Activated naive CD4-positive, alpha-beta T cell (primary cell): ENCODE data around the gene KDM4B.

Source experiments
- DNase-seq, 4 experiments: peaks; one replicate each; lab custom pipeline; 2025; lab: John Stamatoyannopoulos, UW

The KDM4B gene

DNA sequence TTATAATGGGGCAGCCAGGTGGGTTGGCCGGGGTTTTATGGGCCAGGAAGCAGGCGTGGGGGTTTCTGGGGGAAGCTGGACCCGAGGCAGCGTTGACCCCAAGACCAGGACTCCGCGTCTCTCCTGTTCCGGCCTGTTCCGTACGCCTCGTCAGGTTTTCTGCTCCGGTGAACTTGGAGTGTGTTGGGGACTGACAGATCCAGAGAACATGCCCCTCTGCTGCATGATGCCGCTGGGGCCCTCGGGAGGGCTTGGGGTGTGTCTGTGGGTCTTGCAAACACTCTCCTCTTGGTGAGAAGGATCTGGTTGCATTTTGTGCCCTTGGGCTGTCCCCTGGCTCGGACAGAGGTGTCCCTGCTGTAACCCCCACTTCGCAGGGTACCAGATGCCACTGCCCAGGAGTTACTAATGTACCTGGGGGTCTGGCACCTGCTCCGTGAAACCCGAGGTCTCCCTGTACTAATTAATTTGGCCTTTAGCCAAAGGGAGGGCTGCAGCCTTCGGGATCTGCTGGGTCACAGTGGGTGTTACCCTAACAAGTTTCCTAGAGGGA lies 15.6 kb downstream of the KDM4B start:
- no peak for DNase-seq

DNA sequence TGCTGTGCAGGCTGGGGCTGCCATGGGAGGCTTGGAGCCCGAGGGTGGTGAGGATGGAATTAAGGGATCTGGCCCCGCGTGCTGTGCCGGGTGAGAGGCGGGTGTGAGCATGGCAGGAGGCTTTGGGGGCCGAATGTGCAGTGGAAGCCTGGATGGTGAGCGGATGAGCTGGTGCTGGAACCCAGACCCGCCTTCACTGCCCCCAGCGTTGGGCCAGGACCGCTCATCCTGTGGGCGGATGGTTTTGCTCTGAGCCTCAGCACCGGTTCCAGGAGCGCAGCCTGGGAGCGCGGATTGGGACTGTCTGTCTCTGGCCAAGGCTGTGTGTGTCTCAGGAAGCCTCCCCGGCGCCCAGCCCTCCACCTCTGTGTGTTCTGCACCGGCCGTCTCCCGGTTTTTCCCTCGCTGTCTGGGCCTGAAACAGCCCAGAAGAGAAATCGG lies 16.7 kb downstream of the KDM4B start:
- no peak for DNase-seq

- no peak for DNase-seq
These were observed 17.1 kb downstream of the KDM4B start for GRCh38 chr19:4986056-4986455.

GRCh38 chr19:4986471-4986891 lies 17.6 kb downstream of the KDM4B start:
- DNase-seq, result no peak

GRCh38 chr19:4987256-4987655 lies 18.3 kb downstream of the KDM4B start:
- DNase-seq, result no peak

GRCh38 chr19:4987692-4988370 lies 18.9 kb downstream of the KDM4B start:
- DNase-seq, result no peak

- no peak for DNase-seq
These were observed 19.9 kb downstream of the KDM4B start for GRCh38 chr19:4988770-4989251.

GRCh38 chr19:4990306-4990705 lies 21.4 kb downstream of the KDM4B start:
- DNase-seq, result no peak

- no peak for DNase-seq
These were observed 22.6 kb downstream of the KDM4B start for GRCh38 chr19:4991538-4991937.

DNA sequence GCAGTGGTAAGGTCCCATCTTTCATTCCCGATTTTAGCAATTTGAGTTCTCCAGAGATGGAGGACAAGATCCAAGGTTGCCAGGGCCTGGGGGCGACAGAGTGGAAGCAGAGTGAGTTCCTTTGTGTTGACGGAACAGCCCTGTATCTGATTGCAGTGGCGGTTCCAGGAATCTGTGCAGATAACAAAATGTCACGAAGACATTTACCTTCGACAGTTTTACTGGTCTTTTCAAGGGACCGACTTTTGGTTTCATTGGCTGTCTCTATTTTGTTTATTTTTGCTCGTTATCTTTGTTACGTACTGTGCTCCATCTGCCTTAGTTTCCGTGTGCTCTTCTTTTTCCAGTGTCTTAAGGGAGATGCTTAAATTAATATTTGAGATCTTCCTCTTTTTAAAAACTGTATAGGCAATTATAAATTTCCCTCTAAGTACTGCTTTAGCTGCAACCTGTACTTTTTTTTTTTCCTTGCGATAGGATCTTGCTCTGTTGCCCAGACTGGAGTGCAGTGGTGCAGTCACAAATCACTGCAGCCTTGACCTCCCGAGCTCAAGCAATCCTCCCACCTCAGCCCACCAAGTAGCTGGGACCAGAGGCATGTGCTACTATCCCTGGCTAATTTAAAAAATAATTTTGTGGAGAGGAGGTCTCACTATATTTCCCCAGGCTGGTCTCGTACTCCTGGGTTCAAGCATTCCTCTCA lies 23.2 kb downstream of the KDM4B start:
- DNase-seq, result no peak

GRCh38 chr19:4993683-4994082 lies 24.8 kb downstream of the KDM4B start:
- no peak for DNase-seq

GRCh38 chr19:4996701-4997100 lies 27.8 kb downstream of the KDM4B start:
- no peak for DNase-seq

- DNase-seq, result no peak
These were observed 28.4 kb downstream of the KDM4B start for GRCh38 chr19:4997297-4997696.

DNA sequence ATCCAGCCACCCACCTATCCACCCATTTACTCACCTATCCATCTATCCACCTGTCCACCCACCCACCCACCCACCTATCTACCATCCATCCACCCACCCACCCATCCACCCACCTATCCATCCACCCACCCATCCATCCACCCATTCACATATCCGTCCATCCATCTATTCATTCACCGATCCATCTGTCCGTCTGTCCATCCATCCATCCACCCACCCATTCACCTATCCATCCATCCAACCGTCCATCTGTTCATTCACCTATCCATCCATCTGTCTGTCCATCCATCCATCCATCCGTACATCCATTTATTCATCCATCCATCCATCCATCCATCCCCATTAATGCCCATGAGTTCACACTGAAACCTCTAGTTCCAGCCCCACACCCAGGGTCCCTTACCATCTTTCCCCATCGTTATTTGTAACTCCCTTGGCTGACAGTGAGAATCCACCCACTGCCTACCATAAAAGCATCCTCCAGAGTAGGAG lies 31.3 kb downstream of the KDM4B start:
- no peak for DNase-seq

GRCh38 chr19:5001615-5002014 lies 32.7 kb downstream of the KDM4B start:
- no peak for DNase-seq

GRCh38 chr19:5002143-5002542 lies 33.2 kb downstream of the KDM4B start:
- DNase-seq, result no peak

DNA sequence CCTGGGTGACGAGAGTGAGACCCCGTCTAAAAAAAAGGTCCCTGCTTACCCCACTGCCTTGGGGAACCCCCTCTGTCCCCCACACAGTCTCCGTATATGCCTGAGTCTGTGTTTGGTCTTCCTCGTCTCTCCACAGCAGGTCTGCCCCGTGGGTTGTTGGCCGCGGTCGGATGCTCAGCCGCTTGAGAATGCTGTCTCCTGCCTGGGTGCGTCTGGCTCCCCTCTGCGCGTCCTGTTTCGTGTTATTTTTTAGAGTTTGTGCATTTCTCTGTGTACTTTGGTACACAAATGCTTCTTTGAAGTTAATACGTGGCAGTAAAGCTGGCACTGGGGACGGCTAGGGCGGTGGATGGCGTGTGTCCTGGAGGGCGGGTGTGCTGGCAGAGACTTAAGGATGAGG lies 34.9 kb downstream of the KDM4B start:
- DNase-seq, result no peak

DNA sequence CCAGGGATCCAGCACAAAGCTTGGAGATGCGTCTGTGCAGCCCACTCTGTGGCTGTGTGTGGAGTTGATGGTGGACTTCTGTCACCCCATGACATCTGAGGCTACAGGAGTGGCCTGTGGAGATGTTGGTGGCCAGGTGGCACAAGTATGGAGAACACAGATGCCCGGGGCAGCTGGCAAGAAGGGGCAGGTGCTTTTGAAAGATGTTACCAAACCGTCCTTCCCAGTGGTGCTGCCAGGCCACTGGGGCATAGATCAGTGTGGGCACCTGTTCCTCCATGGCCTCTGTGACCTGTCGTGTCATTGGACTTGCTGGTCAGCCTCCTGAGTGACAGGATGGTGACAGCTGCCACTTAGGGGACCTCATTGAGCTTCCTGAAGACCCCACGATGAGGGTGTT lies 36.2 kb downstream of the KDM4B start:
- DNase-seq, result no peak

GRCh38 chr19:5006201-5006600 lies 37.3 kb downstream of the KDM4B start:
- DNase-seq, result no peak

DNA sequence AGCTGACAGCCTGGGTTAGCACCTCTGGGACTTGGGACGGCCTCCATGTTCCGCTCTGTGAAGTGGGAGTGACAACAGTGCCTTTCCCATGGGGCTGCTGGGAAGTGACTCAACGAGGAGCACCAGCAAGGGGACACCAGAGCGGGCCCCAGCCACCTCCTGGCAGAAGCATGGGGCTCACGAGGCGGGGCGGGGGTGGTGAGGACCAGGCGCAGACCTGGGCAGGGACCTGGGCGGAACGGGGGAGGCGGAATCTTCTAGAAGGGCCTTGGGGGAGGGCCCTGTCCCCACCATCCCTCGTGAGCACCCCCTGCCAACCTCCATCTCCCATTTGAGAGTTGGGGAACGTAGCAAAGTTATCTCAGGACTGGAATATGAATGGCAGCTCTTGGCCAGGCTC lies 37.9 kb downstream of the KDM4B start:
- DNase-seq, result no peak

DNA sequence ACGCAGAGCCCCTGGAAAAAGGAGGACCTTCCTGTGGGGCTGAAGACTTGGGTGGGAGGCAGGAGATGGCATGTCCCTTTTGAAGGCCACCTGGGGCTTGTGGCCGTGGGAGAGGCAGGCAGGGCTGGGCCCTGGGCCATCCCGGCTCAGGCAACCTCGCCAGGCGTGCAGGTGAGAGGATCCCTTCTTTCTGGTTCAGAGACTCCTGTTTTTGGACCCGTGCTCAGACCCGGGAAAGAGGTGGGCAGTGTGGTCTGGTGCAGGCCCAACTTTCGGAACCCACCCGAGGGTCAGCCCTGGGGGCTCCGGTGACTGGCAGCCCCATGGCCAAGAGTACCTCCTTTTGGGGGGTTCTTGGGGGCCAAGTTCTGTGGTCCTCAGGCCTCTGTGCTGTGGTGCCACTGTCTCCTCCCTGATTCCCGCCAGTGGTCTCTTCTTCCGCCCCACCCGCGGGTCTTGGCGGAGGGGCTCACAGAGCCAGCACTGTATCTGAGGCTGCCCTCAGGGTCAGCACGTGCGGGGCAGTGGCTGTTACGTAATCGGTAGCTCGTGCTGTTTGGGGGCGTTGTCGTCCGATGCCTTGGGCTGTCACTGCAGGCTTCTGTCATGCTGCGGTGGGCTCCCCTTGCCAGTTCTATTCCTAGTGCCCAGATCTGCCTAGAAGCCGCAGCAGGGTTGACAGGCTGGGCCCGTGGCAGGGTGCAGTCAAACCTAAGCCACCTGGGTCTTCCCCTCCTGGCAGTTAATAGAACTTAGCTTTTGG lies 42.7 kb downstream of the KDM4B start:
- DNase-seq, result no peak

GRCh38 chr19:5012688-5013457 lies 44.0 kb downstream of the KDM4B start:
- DNase-seq, result no peak
